HFF-Myc (cell line): ENCODE measurements around the gene NECAB2.

ENCODE experiments used
- DNase-seq: peaks from one replicate; pipeline ENCODE4 v3.0.0-alpha.2; 2011; ENCODE audit warnings: low read depth; ENCODE audit errors: extremely low read depth
- H3K4me3 ChIP-seq: replicated peaks from 2 replicates; pipeline ENCODE4 v1.5.1; 2011; ENCODE audit warnings: low read depth, mild to moderate bottlenecking, control low read depth, low read length
- CTCF ChIP-seq: IDR thresholded peaks from 2 replicates; pipeline ENCODE4 v1.5.1; 2012; ENCODE audit warnings: mild to moderate bottlenecking, low read depth, low read length, control low read depth; ENCODE audit errors: missing control alignments

Gene NECAB2

GRCh38 chr16:83967838-83968305, at the start of gene NECAB2:
TSS of gene NECAB2 (plus strand) at chr16:83968244. CDS start at chr16:83968649, 405 bp downstream.
- no peak for DNase-seq
- H3K4me3 ChIP-seq = no peak within 1 kb of the TSS

GRCh38 chr16:83920894-83921491, 47.1 kb upstream of the NECAB2 start:
- DNase-seq = no peak
- H3K4me3 ChIP-seq = no peak overlapping the region
- TF ChIP-seq CTCF = no peak

More at GRCh38 chr16:83967838-83968305, at the start of gene NECAB2:
- peak; percentile 26 for TF ChIP-seq CTCF

DNA sequence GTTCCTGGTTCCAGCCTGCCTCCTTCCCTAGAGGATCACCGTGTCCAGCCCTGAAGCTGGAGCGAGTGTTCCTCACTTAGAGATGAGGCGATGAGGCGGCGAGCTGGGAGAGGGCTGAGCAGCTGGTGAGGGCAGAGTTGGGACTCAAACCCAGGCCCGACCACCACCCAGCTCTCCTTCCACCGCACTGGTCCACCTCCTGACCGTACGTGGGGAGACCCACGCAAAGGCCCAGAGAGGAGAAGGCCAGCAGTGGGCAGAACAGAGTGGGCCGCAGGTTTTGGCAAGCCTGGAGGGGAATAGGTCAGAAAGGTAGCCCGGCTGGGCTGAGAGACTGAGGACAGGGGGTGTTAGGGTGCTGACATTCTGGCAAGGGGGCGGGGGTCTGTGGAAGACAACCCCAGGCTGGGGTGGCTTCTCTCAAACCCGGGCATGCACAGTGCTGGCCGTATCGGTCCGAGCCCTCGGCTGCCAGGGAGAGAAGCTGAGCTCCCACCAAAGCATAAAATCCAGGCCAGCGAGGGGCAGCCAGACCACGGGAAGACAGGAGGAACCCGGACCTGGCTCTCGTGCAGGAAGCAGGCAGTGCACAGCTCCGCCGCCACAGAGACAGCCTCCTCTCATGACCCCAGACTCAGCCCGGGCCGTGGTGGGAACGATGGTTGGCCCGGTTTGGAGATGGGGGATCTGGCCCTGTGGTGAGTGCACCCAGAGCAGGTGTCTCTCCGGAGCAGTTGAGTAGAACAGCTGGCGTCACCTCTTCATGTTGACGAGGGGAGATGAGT, 44.3 kb upstream of the NECAB2 start:
- no peak overlapping the region for H3K4me3 ChIP-seq
- no peak for TF ChIP-seq CTCF
- DNase-seq = no peak

- no peak for TF ChIP-seq CTCF
- H3K4me3 ChIP-seq = no peak overlapping the region
- no peak for DNase-seq
Measured at GRCh38 chr16:83924686-83925085, 43.4 kb upstream of the NECAB2 start.

DNA sequence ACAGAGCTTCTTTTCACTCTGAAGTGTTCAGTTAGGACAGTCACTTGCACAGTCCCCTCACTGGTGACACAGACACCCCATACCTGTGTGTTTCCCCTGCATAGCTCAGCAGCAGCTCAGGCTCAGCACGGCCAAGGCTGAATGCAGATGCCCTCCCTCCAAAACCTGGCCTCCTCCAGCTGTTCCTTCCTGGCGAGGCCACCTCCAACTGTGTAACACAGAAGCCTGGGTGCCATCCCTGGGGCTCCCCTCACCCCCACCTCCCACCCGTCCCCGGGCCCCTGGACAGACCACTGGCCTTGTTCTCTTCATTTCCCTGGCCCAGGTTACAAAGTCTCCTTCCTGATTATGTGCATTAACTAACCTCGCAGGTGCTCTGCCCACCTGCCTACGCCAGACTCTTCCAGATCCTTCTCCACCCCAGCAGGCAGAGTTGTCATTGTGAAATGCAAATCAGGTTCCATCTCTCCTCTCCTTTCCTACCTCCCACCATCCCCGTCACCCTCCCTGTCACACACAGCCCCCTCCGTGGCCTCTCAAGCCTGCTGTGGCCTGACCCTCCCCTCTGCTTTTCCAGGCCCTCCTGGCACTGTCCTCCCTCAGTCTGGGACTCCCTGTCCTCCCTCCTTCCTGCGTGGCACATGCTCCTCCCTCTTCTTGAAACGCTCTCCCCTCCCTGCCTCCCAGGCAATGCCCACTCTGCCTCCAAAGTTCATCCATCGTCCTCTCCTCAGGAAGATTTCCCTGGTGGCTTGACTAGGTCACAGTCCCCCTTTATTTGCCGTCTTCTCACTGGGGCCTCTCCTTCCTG, 42.7 kb upstream of the NECAB2 start:
- DNase-seq = no peak
- TF ChIP-seq CTCF = no peak
- H3K4me3 ChIP-seq = no peak overlapping the region

DNA sequence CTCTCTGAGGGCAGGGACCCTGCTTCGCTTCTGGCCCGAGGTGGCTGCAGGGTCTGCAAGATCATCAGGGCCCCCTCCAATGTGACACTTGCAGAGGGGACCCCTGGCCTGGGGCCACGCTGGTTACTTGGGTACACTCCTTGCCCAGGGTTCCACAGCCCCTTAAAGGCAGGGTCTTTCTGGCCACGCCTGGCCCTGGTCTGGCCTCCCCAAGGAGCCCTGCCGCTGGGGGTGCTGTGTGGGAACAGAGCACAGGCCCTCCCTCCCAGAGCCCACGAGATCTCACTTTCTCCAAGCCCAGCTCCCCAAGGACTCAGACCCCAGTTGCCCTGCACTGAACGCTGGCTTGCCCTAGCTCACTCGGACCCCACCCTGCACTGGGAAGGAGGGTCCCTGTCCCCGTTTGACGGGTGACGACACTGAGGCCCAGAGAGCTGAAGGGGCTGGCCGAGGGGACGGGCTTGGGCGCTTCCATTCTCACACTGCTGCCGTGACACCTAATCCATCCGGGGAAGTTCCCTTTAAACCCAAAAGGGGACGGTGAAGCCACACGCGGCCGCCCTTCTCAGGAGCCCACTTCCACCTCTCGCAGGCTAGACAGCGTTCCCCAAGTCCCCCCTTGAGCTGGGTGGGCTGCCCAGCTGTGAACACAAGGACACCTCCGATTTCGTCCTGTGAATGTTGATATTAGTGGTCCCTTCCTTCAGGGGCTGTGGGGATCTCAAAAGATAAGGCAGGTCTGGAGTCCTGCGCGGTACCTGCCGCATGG, 41.9 kb upstream of the NECAB2 start:
- TF ChIP-seq CTCF = no peak
- H3K4me3 ChIP-seq = no peak overlapping the region
- DNase-seq = no peak
